Islet of Langerhans (tissue), 1 donor: ENCODE measurements around the gene KIR2DL3.
"Not testable (repeated sequence)": the region's sequence is repeated elsewhere in the genome, so short reads cannot be mapped to it uniquely, and the experiment has no call there.

ENCODE experiments used
- FAIRE-seq: peaks from one replicate; lab custom pipeline; 2011; peaks lifted over from hg19 to GRCh38; lab: Jason Lieb, UNC

The KIR2DL3 gene

DNA sequence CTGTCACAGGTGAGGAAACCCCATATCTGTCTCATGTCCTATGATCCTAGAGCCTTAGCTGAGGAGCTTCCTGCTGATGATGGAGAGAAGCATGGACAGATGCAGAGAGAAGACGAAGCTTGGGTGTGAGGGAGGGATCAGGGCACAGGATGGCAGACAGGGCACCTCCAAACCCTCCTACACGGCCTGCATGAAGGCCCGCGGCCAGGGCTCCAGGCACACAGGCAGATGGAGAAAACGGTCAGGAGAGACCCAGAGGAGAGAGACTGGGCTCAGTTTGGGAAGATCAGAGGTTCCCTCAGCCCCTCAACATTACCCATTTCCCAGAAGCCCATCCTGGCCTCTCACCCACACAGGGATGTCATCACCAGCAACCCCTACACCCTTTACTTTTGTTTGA is 5.8 kb downstream of the KIR2DL3 start:
- not testable (repeated sequence) for FAIRE-seq

DNA sequence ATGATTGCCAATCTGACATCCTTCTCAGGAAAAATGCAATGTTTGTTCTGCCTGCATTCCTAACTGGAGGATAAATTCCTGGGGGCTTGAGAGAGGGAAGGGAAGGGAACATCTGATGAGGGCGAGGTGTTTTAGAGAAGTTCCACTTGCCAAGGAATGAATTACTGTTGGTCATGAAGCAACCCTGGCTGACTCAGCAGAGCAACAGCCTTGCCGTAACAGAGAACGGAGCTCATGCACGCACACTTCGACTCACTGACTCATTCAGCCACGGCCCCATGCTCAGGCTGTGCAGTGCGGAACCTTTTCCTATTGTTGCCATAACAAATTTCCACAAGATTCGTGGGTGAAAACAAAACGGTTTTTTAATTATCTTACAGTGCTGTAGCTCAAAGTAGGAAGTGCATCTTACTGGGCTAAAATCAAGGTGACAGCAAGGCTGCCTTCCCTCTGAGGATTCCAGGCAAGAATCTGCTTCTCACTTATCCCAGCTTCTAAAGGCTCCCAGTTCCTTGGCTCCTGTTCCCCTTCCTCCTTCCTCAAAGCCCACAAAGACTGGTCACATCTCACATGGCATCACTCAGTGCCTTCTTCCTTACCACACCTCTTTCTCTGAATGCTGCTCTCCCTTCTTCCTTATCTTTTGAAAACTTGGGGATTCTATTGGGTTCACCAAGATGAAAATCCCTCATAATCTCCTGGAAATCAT is 9.5 kb downstream of the KIR2DL3 start:
- FAIRE-seq: not testable (repeated sequence)

DNA sequence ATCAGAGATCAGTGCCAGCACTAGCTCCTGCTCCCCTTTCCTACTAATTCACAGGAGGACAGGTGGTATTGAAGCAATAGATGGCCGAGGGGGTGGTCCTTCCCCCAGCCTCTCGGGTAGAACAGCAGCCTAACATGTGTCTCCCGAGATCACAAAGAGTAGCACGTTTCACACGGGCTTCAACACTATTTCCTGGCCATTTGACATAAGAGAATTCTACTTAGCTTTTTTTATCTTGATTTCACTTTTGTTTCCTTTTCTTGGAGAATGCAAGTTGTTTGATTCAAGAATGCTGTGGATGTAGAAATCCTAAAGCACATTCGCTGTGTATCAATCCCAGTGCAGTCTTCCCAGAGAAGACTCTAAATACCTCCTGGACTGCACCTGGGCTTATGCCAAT is 12.0 kb downstream of the KIR2DL3 start:
- not testable (repeated sequence) for FAIRE-seq

DNA sequence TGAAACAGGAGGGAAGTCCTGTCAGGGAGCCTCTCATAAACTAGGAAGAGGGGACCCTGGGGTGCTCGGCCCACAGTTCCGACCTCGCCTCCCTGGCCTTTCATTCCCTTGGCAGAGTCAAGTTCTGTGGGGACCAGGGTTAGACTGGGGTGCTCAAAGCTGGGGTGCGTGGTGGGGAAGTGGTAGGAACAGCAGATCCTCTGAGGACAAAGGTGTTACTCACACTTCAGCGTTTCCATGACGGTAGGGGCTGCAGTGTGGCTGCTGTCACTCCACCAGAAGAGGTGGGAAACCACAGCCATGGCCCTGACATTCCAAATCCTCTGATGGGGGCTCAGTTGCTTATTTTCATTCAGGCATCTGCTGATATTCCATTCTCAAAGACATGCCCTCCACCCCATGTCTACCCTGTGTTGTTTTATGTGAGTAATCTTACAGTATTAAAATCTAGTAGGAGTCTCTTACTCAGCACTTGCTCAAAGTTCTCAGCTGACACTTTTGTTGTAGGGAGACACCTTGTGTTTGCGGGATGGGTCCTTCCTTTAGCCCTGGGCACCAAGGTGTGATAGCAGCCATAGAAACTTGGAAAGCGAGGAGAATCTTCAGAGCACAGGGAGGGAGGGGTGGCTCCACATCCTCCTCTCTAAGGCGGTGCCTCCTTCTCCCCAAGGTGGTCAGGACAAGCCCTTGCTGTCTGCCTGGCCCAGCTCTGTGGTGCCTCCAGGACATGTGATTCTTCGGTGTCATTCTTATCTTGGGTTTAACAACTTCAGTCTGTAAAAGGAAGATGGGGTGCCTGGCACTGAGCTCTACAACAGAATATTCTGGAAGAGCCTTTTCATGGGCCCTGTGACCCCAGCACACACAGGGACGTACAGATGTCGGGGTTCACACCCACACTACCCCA is 18.1 kb downstream of the KIR2DL3 start:
- not testable (repeated sequence) for FAIRE-seq

DNA sequence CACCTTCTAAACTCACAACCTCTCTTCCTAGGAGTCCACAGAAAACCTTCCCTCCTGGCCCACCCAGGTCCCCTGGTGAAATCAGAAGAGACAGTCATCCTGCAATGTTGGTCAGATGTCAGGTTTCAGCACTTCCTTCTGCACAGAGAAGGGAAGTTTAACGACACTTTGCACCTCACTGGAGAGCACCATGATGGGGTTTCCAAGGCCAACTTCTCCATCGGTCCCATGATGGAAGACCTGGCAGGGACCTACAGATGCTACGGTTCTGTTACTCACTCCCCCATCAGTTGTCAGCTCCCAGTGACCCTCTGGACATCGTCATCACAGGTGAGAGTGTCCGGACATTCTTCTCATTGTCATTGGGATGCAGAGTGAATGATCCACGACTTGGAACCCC is 20.3 kb downstream of the KIR2DL3 start:
- FAIRE-seq: not testable (repeated sequence)

DNA sequence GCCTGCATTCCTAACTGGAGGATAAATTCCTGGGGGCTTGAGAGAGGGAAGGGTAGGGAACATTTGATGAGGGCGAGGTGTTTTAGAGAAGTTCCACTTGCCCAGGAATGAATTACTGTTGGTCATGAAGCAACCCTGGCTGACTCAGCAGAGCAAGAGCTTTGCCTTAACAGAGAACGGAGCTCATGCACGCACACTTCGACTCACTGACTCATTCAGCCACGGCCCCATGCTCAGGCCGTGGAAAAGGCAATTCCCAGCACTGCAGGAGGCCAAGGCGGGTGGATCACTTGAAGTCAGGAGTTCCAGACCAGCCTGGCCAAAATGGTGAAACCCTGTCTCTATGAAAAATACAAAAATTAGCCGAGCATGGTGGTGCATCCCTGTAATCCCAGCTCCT is 25.9 kb downstream of the KIR2DL3 start:
- FAIRE-seq: not testable (repeated sequence)

DNA sequence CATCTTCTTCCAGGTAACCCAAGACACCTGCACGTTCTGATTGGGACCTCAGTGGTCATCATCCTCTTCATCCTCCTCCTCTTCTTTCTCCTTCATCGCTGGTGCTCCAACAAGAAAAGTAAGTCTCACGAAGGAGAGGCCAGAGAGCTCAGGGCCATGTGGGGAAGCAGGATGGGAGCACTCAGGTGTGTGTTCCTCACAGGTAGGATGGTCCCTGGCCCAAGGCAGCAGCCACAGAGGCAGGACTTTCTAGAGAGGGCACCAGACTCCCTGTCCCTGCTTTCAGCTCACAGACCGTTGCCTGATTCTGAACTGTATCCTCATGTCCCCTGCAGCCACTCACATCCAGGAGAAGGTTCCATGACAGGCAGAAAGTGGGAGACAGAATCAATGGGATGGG is 28.2 kb downstream of the KIR2DL3 start:
- not testable (repeated sequence) for FAIRE-seq

DNA sequence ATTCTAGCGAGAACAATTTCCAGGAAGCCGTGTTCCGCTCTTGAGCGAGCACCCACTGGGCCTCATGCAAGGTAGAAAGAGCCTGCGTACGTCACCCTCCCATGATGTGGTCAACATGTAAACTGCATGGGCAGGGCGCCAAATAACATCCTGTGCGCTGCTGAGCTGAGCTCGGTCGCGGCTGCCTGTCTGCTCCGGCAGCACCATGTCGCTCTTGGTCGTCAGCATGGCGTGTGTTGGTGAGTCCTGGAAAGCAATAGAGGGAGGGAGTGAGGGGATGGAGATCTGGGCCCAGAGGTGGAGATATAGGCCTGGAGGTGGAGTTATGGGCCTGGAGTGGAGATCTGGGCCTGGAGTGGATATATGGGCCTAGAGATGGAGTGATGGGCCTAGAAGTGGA is 31.3 kb downstream of the KIR2DL3 start, which contains the start of gene KIR2DL1:
Gene KIR2DL1, plus strand, starts transcription at position 148 of the 400 bp plus-strand sequence. Its CDS starts 58 bp downstream, at position 206.
- not testable (repeated sequence) for FAIRE-seq

DNA sequence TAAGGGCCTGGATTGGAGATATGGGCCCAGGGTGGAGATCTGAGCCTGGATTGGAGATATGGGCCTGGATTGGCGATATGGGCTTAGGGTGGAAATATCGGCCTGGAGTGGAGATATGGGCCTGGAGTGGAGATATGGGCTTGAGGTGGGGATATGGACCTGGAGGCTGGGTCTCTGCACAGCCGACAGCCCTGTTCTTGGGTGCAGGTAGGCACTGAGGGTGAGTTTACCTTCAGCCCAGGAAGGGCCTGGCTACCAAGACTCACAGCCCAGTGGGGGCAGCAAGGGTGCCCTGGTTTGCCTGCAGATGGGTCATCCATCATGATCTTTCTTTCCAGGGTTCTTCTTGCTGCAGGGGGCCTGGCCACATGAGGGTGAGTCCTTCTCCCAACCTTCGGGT is 32.2 kb downstream of the KIR2DL3 start:
- not testable (repeated sequence) for FAIRE-seq

DNA sequence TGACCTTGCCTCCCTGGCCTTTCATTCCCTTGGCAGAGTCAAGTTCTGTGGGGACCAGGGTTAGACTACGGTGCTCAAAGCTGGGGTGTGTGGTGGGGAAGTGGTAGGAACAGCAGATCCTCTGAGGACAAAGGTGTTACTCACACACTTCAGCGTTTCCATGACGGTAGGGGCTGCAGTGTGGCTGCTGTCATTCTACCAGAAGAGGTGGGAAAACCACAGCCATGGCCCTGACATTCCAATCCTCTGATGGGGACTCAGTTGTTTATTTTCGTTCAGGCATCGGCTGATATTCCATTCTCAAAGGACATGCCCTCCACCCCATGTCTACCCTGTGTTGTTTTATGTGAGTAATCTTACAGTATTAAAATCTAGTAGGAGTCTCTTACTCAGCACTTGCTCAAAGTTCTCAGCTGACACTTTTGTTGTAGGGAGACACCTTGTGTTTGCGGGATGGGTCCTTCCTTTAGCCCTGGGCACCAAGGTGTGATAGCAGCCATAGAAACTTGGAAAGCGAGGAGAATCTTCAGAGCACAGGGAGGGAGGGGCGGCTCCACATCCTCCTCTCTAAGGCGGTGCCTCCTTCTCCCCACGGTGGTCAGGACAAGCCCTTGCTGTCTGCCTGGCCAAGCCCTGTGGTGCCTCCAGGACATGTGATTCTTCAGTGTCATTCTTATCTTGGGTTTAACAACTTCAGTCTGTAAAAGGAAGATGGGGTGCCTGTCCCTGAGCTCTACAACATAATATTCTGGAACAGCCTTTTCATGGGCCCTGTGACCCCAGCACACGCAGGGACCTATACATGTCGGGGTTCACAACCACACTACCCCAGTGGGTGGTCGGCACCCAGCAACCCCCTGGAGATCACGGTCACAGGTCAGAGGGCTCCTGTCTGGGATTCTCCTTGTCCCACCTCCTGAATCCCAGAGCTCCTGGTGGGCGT is 33.0 kb downstream of the KIR2DL3 start:
- not testable (repeated sequence) for FAIRE-seq

DNA sequence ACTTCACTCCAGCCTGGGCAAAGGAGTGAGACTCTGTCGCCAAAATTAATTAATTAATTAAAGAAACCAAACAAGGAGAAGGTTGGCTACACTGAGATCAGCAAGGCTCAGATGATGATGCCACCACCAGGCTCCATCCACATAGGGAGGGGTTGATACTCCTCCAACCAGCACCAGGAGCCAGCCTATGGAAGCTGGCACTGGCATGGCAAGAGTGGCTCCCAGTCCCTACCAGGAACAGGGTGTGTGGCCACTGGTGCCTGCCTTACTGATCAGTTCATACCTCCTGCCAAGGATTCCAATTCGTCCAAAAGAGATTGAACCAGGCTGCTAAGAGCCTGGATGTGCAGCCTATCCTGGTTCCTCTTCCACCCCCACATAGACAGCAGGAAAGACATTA is 34.4 kb downstream of the KIR2DL3 start:
- not testable (repeated sequence) for FAIRE-seq

DNA sequence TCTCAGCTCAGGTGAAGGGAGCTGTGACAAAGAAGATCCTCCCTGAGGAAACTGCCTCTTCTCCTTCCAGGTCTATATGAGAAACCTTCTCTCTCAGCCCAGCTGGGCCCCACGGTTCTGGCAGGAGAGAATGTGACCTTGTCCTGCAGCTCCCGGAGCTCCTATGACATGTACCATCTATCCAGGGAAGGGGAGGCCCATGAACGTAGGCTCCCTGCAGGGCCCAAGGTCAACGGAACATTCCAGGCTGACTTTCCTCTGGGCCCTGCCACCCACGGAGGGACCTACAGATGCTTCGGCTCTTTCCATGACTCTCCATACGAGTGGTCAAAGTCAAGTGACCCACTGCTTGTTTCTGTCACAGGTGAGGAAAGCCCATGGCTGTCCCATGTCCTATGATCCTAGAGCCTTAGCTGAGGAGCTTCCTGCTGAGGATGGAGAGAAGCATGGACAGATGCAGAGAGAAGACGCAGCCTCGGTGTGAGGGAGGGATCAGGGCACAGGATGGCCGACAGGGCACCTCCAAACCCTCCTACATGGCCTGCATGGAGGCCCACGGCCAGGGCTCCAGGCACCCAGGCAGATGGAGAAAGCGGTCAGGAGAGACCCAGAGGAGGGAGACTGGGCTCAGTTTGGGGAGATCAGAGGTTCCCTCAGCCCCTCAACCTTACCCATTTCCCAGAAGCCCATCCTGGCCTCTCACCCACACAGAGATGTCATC is 36.9 kb downstream of the KIR2DL3 start:
- FAIRE-seq: not testable (repeated sequence)

DNA sequence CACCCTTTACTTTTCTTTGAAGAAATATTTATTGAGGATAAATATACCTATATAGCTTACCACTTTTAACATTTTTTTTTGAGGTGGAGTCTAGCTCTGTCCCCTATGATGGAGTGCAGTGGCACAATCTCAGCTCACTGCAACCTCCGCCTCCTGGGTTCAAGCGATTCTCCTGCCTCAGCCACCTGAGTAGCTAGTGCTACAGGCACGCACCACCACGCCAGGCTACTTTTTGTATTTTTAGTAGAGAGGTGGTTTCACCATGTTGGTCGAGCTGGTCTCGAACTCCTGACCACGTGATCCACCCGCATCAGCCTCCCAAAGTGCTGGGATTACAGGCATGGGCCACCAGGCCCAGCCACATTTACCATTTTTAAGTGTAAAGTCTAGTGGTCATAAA is 37.5 kb downstream of the KIR2DL3 start:
- not testable (repeated sequence) for FAIRE-seq

DNA sequence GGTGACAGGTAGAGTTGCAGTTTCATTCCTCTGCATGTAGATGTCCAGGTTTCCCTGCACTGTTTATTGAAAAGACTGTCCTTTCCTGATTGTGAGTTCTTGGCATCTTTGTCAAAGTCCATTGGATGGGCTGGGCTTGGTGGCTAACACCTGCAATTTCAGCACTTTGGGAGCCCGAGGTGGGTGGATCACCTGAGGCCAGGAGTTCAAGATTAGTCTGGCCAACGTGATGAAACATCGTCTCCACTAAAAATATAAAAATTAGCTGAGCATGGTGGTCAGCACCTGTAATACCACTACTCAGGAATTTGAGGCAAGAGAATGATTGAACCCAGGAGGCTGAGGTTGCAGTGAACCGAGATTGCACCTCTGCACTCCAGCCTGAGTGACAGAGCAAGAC is 39.5 kb downstream of the KIR2DL3 start:
- not testable (repeated sequence) for FAIRE-seq

DNA sequence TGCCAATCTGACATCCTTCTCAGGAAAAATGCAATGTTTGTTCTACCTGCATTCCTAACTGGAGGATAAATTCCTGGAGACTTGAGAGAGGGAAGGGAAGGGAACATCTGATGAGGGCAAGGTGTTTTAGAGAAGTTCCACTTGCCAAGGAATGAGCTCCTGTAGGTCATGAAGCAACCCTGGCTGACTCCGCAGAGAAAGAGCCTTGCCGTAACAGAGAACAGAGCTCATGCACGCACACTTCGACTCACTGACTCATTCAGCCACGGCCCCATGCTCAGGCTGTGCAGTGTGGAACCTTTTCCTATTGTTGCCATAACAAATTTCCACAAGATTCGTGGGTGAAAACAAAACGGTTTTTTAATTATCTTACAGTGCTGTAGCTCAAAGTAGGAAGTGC is 40.6 kb downstream of the KIR2DL3 start:
- FAIRE-seq: not testable (repeated sequence)

DNA sequence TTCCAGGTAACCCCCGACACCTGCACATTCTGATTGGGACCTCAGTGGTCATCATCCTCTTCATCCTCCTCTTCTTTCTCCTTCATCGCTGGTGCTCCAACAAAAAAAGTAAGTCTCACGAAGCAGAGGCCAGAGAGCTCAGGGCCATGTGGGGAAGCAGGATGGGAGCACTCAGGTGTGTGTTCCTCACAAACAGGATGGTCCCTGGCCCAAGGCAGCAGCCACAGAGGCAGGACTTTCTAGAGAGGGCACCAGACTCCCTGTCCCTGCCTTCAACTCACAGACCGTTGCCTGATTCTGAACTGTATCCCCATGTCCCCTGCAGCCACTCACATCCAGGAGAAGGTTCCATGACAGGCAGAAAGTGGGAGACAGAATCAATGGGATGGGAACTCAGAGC is 44.6 kb downstream of the KIR2DL3 start:
- FAIRE-seq: not testable (repeated sequence)

DNA sequence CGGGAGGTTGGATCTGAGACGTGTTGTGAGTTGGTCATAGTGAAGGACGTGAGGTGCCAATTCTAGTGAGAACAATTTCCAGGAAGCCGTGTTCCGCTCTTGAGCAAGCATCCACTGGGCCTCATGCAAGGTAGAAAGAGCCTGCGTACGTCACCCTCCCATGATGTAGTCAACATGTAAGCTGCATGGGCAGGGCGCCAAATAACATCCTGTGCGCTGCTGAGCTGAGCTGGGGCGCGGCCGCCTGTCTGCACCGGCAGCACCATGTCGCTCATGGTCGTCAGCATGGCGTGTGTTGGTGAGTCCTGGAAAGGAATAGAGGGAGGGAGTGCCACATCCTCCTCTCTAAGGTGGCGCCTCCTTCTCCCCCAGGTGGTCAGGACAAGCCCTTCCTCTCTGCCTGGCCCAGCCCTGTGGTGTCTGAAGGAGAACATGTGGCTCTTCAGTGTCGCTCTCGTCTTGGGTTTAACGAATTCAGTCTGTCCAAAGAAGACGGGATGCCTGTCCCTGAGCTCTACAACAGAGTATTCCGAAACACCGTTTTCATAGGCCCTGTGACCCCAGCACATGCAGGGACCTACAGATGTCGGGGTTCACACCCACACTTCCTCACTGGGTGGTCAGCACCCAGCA is 47.9 kb downstream of the KIR2DL3 start:
- not testable (repeated sequence) for FAIRE-seq

DNA sequence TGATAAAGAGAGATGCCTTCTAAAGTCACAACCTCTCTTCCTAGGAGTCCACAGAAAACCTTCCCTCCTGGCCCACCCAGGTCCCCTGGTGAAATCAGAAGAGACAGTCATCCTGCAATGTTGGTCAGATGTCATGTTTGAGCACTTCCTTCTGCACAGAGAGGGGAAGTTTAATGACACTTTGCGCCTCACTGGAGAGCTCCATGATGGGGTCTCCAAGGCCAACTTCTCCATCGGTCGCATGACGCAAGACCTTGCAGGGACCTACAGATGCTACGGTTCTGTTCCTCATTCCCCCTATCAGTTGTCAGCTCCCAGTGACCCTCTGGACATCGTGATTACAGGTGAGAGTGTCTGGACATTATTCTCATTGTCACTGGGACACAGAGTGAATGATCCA is 49.8 kb downstream of the KIR2DL3 start:
- not testable (repeated sequence) for FAIRE-seq

DNA sequence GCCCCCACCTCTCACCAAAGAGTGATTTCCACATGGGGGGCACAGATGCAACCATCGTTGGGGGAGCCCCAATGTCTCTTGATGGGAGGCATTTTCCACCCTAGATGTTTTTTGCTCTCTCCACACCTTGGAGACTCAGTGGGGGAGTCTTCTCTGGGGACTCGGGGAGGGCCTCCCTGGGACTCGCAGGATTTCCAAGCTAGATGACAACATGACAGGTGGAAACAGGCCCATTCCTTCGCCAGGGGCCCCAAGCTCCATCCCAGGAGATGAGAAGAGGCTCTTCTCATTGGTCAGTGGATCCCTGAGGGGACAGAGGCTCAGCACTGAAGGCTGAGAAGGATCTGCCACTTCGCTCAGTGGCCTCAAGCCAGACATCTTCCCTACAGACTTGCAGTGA is 52.4 kb downstream of the KIR2DL3 start:
- no peak for FAIRE-seq

DNA sequence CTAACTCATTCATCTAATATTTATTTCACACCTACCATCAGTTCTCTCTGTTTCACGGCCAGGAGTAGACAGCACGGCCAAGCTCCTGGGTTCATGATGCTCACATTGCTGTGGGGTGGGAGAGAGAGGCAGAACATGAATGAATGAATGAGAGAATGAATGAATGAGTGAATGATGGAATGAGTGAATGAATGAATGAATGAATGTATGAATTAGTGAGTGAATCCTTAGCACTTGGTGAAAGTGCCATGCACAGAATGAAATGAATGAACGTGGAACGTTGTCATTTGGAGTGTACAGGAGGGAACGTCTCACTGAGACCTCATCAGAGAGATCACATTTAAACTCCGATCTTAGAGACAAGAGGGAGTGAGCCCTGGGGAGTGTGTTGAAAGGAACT is 53.2 kb downstream of the KIR2DL3 start:
- FAIRE-seq: no peak

DNA sequence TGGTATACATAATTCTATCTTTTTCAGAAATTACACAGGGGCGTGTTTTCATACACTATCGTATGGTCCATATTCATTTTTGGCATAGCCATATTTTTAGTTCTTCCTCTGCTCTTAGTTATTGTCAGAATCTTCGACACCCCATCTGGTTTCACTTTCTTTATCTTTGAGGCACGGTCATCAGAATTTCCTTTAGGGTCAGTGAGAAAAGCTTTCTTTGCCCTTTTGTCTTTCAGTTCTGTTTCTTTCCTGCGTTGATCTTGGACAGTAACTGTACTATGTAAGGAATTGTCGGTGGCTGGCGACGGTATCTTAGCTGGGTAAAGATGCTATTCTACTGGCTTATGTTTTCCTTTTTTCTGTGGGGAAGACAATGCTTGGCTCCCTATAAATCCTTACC is 54.5 kb downstream of the KIR2DL3 start:
- no peak for FAIRE-seq
